Mesothelial cell of epicardium (in vitro differentiated cells): ENCODE results near the gene CTDSP2. TPM values are rescaled to one million over a fixed set of nuclear protein-coding genes. Genes with fewer than 3 reads are reported as not detected.

Source experiments
- DNase-seq, 2 experiments: peaks; one replicate each; pipeline ENCODE4 v3.0.0; 2021; ENCODE audit warnings: low spot score in 2 of 2; ENCODE audit not compliant: unreplicated experiment in 2 of 2
- H3K27ac Mint-ChIP-seq: 2 replicates; pipeline ENCODE4 v1.8.0; 2021; ENCODE audit warnings: mixed read lengths
- H3K27me3 Mint-ChIP-seq: 2 replicates; pipeline ENCODE4 v1.8.0; 2021; ENCODE audit warnings: low read depth, mixed read lengths
- H3K36me3 Mint-ChIP-seq: 2 replicates; pipeline ENCODE4 v1.8.0; 2021; ENCODE audit warnings: mixed read lengths
- H3K4me1 Mint-ChIP-seq: 2 replicates; pipeline ENCODE4 v1.8.0; 2021; ENCODE audit warnings: mixed read lengths
- H3K4me3 Mint-ChIP-seq: 2 replicates; pipeline ENCODE4 v1.8.0; 2021; ENCODE audit warnings: mild to moderate bottlenecking, moderate library complexity, mixed read lengths
- H3K9me3 Mint-ChIP-seq: 2 replicates; pipeline ENCODE4 v1.8.0; 2021; ENCODE audit warnings: mixed read lengths
- total RNA-seq: library from RNA; stranded (reverse); gene quantifications from 3 replicates; pipeline ENCODE4 v1.2.1, GENCODE V29; 2021
- TF ChIP-seq, protein P1 (sequence below): fragments of 200-600 bp; sonication (generic); IDR thresholded peaks from one replicate; pipeline ENCODE4 v1.5.0; 2021; ENCODE audit warnings: antibody characterized with exemption; ENCODE audit not compliant: unreplicated experiment

CTDSP2 gene
- total RNA-seq, 1 donor from 2014 or later: 210 TPM

DNA sequence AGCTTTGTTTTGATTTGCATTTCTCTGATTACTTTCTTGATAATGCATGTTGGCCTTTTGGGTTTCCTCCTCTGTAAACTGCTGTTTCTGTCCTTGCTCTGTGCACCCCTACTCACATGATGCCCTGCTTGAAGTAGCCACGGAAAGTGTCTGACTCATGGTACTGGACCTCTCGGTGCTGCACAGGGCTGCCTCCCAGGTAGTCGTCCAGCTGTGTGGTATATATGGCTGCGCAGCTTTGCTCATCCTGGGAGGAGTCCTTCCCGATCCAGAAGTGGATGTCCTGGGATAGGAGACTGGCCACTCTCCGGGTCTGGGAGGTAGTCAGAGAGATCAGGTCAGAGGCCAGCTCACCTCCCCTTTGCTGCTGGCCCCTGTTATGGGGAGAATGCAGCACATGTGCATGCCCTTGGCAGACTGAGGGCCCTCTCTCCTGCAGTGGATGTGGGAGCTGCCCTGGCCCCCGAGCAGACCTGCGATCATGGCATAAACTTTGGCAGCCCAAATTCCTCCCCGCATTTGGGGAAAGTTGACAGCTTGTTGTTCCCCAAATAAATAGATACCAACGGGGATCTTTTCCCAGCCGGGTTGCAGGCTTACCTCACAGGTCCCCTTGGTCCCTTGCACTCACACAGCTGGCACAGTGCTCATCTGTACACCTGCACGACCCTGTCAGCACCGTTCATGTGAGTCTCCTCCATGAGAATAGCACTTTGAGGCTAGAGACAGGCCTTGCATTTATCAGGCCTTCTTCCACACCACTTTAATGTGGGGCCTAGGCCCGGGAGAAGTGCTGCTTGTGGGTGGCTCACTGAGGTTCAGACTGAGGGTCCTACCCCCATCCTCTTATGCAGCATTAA is 33.2 kb downstream of the CTDSP2 start:
- Mint-ChIP-seq H3K36me3 (peaks cover 6% of the 10 kb centered on the region), H3K4me3 (no peak overlapping the region), H3K4me1 (no peaks in the 10 kb centered on the region), H3K27me3 (no peaks in the 10 kb centered on the region), H3K9me3 (no peaks in the 10 kb centered on the region), H3K27ac (no peak overlapping the region)
- TF ChIP-seq, protein P1, sequence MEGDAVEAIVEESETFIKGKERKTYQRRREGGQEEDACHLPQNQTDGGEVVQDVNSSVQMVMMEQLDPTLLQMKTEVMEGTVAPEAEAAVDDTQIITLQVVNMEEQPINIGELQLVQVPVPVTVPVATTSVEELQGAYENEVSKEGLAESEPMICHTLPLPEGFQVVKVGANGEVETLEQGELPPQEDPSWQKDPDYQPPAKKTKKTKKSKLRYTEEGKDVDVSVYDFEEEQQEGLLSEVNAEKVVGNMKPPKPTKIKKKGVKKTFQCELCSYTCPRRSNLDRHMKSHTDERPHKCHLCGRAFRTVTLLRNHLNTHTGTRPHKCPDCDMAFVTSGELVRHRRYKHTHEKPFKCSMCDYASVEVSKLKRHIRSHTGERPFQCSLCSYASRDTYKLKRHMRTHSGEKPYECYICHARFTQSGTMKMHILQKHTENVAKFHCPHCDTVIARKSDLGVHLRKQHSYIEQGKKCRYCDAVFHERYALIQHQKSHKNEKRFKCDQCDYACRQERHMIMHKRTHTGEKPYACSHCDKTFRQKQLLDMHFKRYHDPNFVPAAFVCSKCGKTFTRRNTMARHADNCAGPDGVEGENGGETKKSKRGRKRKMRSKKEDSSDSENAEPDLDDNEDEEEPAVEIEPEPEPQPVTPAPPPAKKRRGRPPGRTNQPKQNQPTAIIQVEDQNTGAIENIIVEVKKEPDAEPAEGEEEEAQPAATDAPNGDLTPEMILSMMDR: no peak
- DNase-seq: no peak

DNA sequence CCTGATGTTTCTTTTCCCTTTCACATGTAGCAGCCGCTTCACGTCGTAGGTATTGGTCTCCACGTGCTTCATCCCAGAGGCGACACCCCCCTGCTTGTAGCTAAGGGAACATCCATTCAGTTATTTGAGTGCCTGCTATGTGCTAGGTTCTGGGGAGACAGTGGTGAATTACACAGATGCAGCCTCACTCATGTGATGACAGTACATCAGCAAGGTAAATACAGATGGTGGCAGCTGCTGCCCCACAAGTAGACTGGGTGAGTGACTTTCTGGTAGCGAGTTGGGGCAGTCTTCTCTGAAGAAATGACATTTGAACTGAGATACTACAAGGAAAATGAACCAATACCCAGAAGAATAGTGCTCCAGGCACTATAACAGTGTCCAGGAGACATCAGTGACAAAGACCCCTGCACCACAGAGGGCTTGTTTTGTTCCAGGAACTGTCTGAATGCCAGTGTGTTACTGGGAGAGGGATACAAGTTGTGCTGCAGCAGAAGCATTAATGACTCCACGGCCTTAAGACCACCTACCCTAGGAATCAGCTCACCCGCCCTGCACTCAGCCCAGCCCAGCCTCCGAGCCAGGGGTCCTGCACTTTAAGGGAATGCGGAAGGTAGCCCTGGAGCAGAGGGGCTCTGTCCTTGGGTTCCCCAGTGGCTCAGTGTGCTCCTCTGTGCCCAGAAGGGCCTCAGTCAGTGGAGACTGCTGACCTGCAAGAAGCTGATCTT is 35.3 kb downstream of the CTDSP2 start:
- Mint-ChIP-seq H3K36me3 (peaks cover 14% of the 10 kb centered on the region), H3K9me3 (no peaks in the 10 kb centered on the region), H3K4me1 (no peaks in the 10 kb centered on the region), H3K27ac (no peak overlapping the region), H3K4me3 (no peak overlapping the region), H3K27me3 (no peaks in the 10 kb centered on the region)
- TF ChIP-seq, protein P1: no peak
- DNase-seq: no peak

DNA sequence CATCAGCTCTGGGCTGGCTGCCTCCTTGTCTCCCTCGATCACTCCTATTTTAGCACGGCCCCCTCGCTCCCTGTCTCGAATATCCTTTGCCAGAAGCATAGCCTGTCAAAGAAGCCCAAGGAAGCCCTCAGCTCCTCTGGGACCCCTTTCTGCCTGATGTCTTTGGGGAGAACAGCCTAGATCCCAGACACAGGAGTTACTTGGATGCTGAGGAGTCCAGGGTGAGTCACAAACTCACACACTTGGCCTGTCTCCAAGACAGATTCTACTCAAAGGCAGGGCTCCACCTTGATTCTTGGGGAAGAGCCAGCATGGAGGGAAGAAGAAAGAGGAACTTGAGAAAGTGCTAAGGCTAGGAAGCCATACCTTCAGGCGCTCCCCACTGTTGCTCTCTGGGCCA is 36.1 kb downstream of the CTDSP2 start:
- TF ChIP-seq, protein P1: no peak
- Mint-ChIP-seq H3K36me3 (peaks cover 16% of the 10 kb centered on the region), H3K27me3 (no peaks in the 10 kb centered on the region)

GRCh38 chr12:57809425-57809824 is 37.1 kb downstream of the CTDSP2 start:
- no peak for DNase-seq
- no peaks in the 10 kb centered on the region for H3K4me1 Mint-ChIP-seq
- H3K9me3 Mint-ChIP-seq: no peaks in the 10 kb centered on the region
- H3K36me3 Mint-ChIP-seq: peaks cover 17% of the 10 kb centered on the region
- H3K4me3 Mint-ChIP-seq: no peak overlapping the region
- TF ChIP-seq, protein P1: no peak
- H3K27me3 Mint-ChIP-seq: no peaks in the 10 kb centered on the region
- H3K27ac Mint-ChIP-seq: no peak overlapping the region

More for the DNA sequence above, 36.1 kb downstream of the CTDSP2 start:
- Mint-ChIP-seq H3K4me1 (no peaks in the 10 kb centered on the region), H3K4me3 (no peak overlapping the region), H3K27ac (no peak overlapping the region), H3K9me3 (no peaks in the 10 kb centered on the region)
- no peak for DNase-seq

DNA sequence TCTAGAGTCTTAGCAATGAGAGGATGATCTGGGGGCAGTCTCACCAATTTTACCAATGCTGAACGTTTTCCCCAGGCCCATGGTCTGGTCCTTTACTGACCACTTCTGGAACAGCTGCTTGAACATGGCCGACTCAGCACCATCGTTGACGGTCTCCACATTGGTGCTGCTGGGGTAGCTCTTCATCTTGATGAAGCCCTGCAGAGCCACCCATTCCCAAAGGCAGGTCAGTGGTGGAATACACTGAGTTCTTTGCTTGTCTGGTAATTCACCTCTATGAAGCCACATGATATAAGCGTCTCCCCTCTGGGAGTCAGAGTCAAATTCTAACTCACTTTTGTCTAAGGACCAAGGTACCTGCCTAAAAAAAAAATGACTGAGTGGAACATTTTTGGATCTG is 38.2 kb downstream of the CTDSP2 start:
- H3K36me3 Mint-ChIP-seq: peaks cover 17% of the 10 kb centered on the region
- no peaks in the 10 kb centered on the region for H3K9me3 Mint-ChIP-seq
- no peak overlapping the region for H3K27ac Mint-ChIP-seq

More for the DNA sequence above, 38.2 kb downstream of the CTDSP2 start:
- TF ChIP-seq, protein P1: no peak
- Mint-ChIP-seq H3K27me3 (no peaks in the 10 kb centered on the region), H3K4me3 (no peak overlapping the region), H3K4me1 (no peaks in the 10 kb centered on the region)
- no peak for DNase-seq
